H9 (cell line): Measurements from ENCODE around the gene STK11IP. TPM values are rescaled to one million over a fixed set of nuclear protein-coding genes. Genes with fewer than 3 reads are reported as not detected.

ENCODE experiments used
- DNase-seq: peaks from one replicate; pipeline ENCODE4 v3.0.0-alpha.2; 2017
- H2AFZ ChIP-seq: one replicate; pipeline ENCODE4 v1.6.1; 2013; ENCODE audit warnings: mild to moderate bottlenecking, low read length, control low read depth, moderate library complexity
- H2AK5ac ChIP-seq: 2 replicates; pipeline ENCODE4 v1.6.1; 2013; ENCODE audit warnings: low read length, control low read depth, mixed read lengths; ENCODE audit not compliant: insufficient read length
- H2BK120ac ChIP-seq: one replicate; pipeline ENCODE4 v1.6.1; 2013; ENCODE audit warnings: low read depth, mild to moderate bottlenecking, low read length, control low read depth, inconsistent platforms; ENCODE audit not compliant: poor library complexity, severe bottlenecking
- H2BK12ac ChIP-seq: 2 replicates; pipeline ENCODE4 v1.6.1; 2013; ENCODE audit warnings: low read length, control low read depth, mixed read lengths, low read depth; ENCODE audit not compliant: insufficient read length
- H2BK15ac ChIP-seq: 2 replicates; pipeline ENCODE4 v1.6.1; 2013; ENCODE audit warnings: low read depth, low read length, control low read depth
- H2BK20ac ChIP-seq: one replicate; pipeline ENCODE4 v1.6.1; 2013; ENCODE audit warnings: low read depth, mild to moderate bottlenecking, low read length, control low read depth, inconsistent platforms; ENCODE audit not compliant: poor library complexity, severe bottlenecking
- H2BK5ac ChIP-seq: 2 replicates; pipeline ENCODE4 v1.6.1; 2013; ENCODE audit warnings: low read length, control low read depth, mixed read lengths; ENCODE audit not compliant: insufficient read length
- H3K14ac ChIP-seq: 2 replicates; pipeline ENCODE4 v1.6.1; 2013; ENCODE audit warnings: low read length, control low read depth; ENCODE audit not compliant: insufficient read depth
- H3K18ac ChIP-seq: 2 replicates; pipeline ENCODE4 v1.6.1; 2013; ENCODE audit warnings: low read depth, mild to moderate bottlenecking, mixed read lengths, low read length, control low read depth; ENCODE audit not compliant: insufficient read length
- H3K23ac ChIP-seq: 2 replicates; pipeline ENCODE4 v1.6.1; 2013; ENCODE audit warnings: low read length, control low read depth, mixed read lengths, low read depth; ENCODE audit not compliant: insufficient read length
- H3K23me2 ChIP-seq: 2 replicates; pipeline ENCODE4 v1.6.1; 2013; ENCODE audit warnings: low read depth, mild to moderate bottlenecking, mixed read lengths, low read length, control low read depth; ENCODE audit not compliant: insufficient read length, poor library complexity, severe bottlenecking
- H3K27ac ChIP-seq: 2 replicates; pipeline ENCODE4 v1.5.1; 2013; ENCODE audit warnings: low read length, control low read depth, mixed read lengths, low read depth; ENCODE audit not compliant: insufficient read length
- H3K27me3 ChIP-seq: 2 replicates; pipeline ENCODE4 v1.6.1; 2013; ENCODE audit warnings: low read length, control low read depth, inconsistent platforms; ENCODE audit not compliant: insufficient read depth
- H3K4ac ChIP-seq: 2 replicates; pipeline ENCODE4 v1.6.1; 2013; ENCODE audit warnings: low read depth, mild to moderate bottlenecking, control low read depth, inconsistent platforms, low read length, moderate library complexity
- H3K4me1 ChIP-seq: 2 replicates; pipeline ENCODE4 v1.6.1; 2013; ENCODE audit warnings: low read length, control low read depth, inconsistent platforms; ENCODE audit not compliant: insufficient read depth
- H3K4me2 ChIP-seq: 2 replicates; pipeline ENCODE4 v1.6.1; 2013; ENCODE audit warnings: low read length, control low read depth, mixed read lengths; ENCODE audit not compliant: insufficient read length, insufficient read depth
- H3K56ac ChIP-seq: 2 replicates; pipeline ENCODE4 v1.6.1; 2013; ENCODE audit warnings: low read depth, mild to moderate bottlenecking, mixed read lengths, low read length, control low read depth; ENCODE audit not compliant: insufficient read length
- H3K79me1 ChIP-seq: 2 replicates; pipeline ENCODE4 v1.6.1; 2013; ENCODE audit warnings: low read depth, mild to moderate bottlenecking, moderate library complexity, low read length, control low read depth, inconsistent platforms; ENCODE audit not compliant: insufficient read depth, poor library complexity, severe bottlenecking
- H3K79me2 ChIP-seq: 2 replicates; pipeline ENCODE4 v1.6.1; 2013; ENCODE audit warnings: low read length, control low read depth, inconsistent platforms; ENCODE audit not compliant: insufficient read depth
- H3K9ac ChIP-seq: 2 replicates; pipeline ENCODE4 v1.6.1; 2013; ENCODE audit warnings: low read length, control low read depth, mixed read lengths; ENCODE audit not compliant: insufficient read length; ENCODE audit errors: extremely low read depth
- H3K9me3 ChIP-seq: one replicate; pipeline ENCODE4 v1.6.1; 2013; ENCODE audit warnings: low read depth, low read length, inconsistent platforms; ENCODE audit not compliant: control insufficient read depth
- H3T11ph ChIP-seq: one replicate; pipeline ENCODE4 v1.6.1; 2013; ENCODE audit warnings: mild to moderate bottlenecking, low read length, control low read depth, inconsistent platforms
- H4K20me1 ChIP-seq: one replicate; pipeline ENCODE4 v1.6.1; 2013; ENCODE audit not compliant: control insufficient read depth, insufficient read length, insufficient read depth
- H4K5ac ChIP-seq: 2 replicates; pipeline ENCODE4 v1.6.1; 2013; ENCODE audit warnings: low read depth, mild to moderate bottlenecking, mixed read lengths, low read length, control low read depth; ENCODE audit not compliant: insufficient read length
- H4K8ac ChIP-seq: replicated peaks from 2 replicates; pipeline ENCODE4 v1.6.1; 2013; ENCODE audit warnings: low read length, control low read depth, mixed read lengths, low read depth; ENCODE audit not compliant: insufficient read length
- H4K91ac ChIP-seq: 2 replicates; pipeline ENCODE4 v1.6.1; 2013; ENCODE audit warnings: low read depth, mild to moderate bottlenecking, moderate library complexity, mixed read lengths, low read length, control low read depth; ENCODE audit not compliant: insufficient read length
- H3K27ac Mint-ChIP-seq, 3 experiments: 2 replicates in 2 of 3; 3 replicates in 1 of 3; pipeline ENCODE4 v1.8.0; 2020 to 2021; ENCODE audit warnings: mixed read lengths in 3 of 3, mild to moderate bottlenecking in 1 of 3, moderate library complexity in 1 of 3
- H3K27me3 Mint-ChIP-seq: 2 replicates; pipeline ENCODE4 v1.8.0; 2021; ENCODE audit warnings: low read depth, mild to moderate bottlenecking, moderate library complexity, mixed read lengths
- H3K36me3 Mint-ChIP-seq, 3 experiments: 2 replicates in 2 of 3; 3 replicates in 1 of 3; pipeline ENCODE4 v1.8.0; 2020 to 2021; ENCODE audit warnings: low read depth in 3 of 3, mixed read lengths in 3 of 3; ENCODE audit not compliant: insufficient read depth in 1 of 3
- H3K4me1 Mint-ChIP-seq, 2 experiments: 2 replicates each; pipeline ENCODE4 v1.8.0; 2020; ENCODE audit warnings: mixed read lengths in 2 of 2
- H3K4me3 Mint-ChIP-seq, 2 experiments: 2 replicates in 1 of 2; 3 replicates in 1 of 2; pipeline ENCODE4 v1.8.0; 2020 to 2021; ENCODE audit warnings: mild to moderate bottlenecking in 2 of 2, mixed read lengths in 2 of 2, moderate library complexity in 1 of 2
- H3K9me3 Mint-ChIP-seq, 2 experiments: 2 replicates in 1 of 2; 3 replicates in 1 of 2; pipeline ENCODE4 v1.8.0; 2020; ENCODE audit warnings: mild to moderate bottlenecking in 2 of 2, mixed read lengths in 2 of 2, moderate library complexity in 1 of 2
- CTCF ChIP-seq: fragments of 200-600 bp; sonication (generic); conservative IDR thresholded peaks from 3 replicates; pipeline ENCODE4 v1.8.0; 2021; ENCODE audit warnings: antibody characterized with exemption, mild to moderate bottlenecking
- WGBS: extraction: QIAGEN DNeasy Blood & Tissue Kit; methylation state at CpG from one replicate; pipeline ENCODE4 v1.1.7; 2013; ENCODE audit warnings: missing lambda C conversion rate, low lambda C conversion rate, mixed read lengths; ENCODE audit not compliant: insufficient read length; ENCODE audit errors: extremely low coverage; 5-methylcytosine and 5-hydroxymethylcytosine counted together
- total RNA-seq: library from RNA; stranded (reverse); gene quantifications from 2 replicates; pipeline ENCODE4 v1.2.1, GENCODE V29; 2021

The STK11IP gene
- total RNA-seq, 1 experiment from 2014 or later: 31.1 TPM

- H2BK5ac ChIP-seq: no peak overlapping the region
- peaks cover 21% of the 10 kb centered on the region for H3K27me3 Mint-ChIP-seq
- H3K18ac ChIP-seq: no peak overlapping the region
- H3K4ac ChIP-seq: no peak overlapping the region
- H3K14ac ChIP-seq: no peak overlapping the region
- H3K9me3 Mint-ChIP-seq: no peaks in the 10 kb centered on the region; a peak in 1 of 5 replicates
- H3K4me2 ChIP-seq: no peak overlapping the region
- no peaks in the 10 kb centered on the region for H3K79me1 ChIP-seq
- no CpG with 5 or more reads among the region's 5 CpGs for WGBS
- H3T11ph ChIP-seq: no peak overlapping the region
- H3K4me1 Mint-ChIP-seq: peaks cover 6 to 16% of the 10 kb centered on the region in 2 experiments
- H3K23me2 ChIP-seq: no peaks in the 10 kb centered on the region
- 0 out of 2 replicates have a peak, but pooled peaks cover 3% of the 10 kb centered on the region for H3K4me1 ChIP-seq
- no peak overlapping the region for H3K9ac ChIP-seq
- DNase-seq: no peak
- H3K27ac ChIP-seq: no peak overlapping the region
- no peak overlapping the region for H3K23ac ChIP-seq
- no peak overlapping the region for H2BK120ac ChIP-seq
- no peak overlapping the region for H2AK5ac ChIP-seq
- no peak overlapping the region for H4K8ac ChIP-seq
- H4K5ac ChIP-seq: no peak overlapping the region
- no peak for TF ChIP-seq CTCF
- H3K9me3 ChIP-seq: no peaks in the 10 kb centered on the region
- H4K91ac ChIP-seq: no peak overlapping the region
- H2BK20ac ChIP-seq: no peak overlapping the region
- no peak overlapping the region for H3K27ac Mint-ChIP-seq
- H4K20me1 ChIP-seq: no peaks in the 10 kb centered on the region
- H3K56ac ChIP-seq: no peak overlapping the region
- H3K36me3 Mint-ChIP-seq: no peaks in the 10 kb centered on the region; a peak in 2 of 7 replicates
- no peak overlapping the region for H2BK12ac ChIP-seq
- H3K4me3 Mint-ChIP-seq: no peak overlapping the region
- H2AFZ ChIP-seq: no peak overlapping the region
- no peaks in the 10 kb centered on the region for H3K79me2 ChIP-seq
- H3K27me3 ChIP-seq: no peaks in the 10 kb centered on the region
- no peak overlapping the region for H2BK15ac ChIP-seq
These were observed 27.5 kb downstream of the STK11IP start for GRCh38 chr2:219625179-219625578.
